ENCODE results near the gene SDHAF1. TPM values are rescaled to one million over a fixed set of nuclear protein-coding genes. Genes with fewer than 3 reads are reported as not detected.

The SDHAF1 gene
- polyA plus RNA-seq, 1 donor from 2014 or later = 71.6 TPM

DNA sequence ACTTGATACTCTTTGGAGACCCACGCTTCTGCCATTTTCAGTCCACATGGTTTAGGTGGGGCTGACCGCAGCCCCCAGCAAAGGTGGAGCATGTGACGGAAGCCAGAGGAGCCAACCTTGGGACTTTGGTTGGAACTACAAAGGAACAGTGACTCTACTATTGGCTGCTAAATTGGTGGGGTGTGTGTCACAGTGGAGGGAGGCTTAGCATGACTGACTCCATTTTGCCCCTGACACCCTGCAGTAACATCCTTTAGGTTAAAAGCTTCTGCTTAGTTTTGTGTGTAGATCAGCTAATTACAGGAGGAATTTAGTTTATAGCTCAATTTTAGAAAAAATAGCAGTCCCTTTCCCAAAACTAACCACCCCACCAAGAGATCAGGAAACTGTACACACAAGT, 6.6 kb downstream of the SDHAF1 start:
- no peak overlapping the region for H3K4me3 ChIP-seq (ENCODE audit: low read length)
- H3K4me2 ChIP-seq (ENCODE audit: low read length) = no peak overlapping the region
- no peaks in the 10 kb centered on the region for H3K9me3 ChIP-seq (ENCODE audit: low read length)
- H3K9ac ChIP-seq (ENCODE audit: low read length) = no peak overlapping the region
- no peaks in the 10 kb centered on the region for H3K9me2 ChIP-seq (ENCODE audit: insufficient read depth, low read length)
- H3K27me3 ChIP-seq (ENCODE audit: insufficient read depth, low read depth, low read length) = no peaks in the 10 kb centered on the region
- H3F3A ChIP-seq (ENCODE audit: insufficient read depth, low read length, poor library complexity, severe bottlenecking) = no peaks in the 10 kb centered on the region
- H3K79me2 ChIP-seq (replicated peaks; ENCODE audit: insufficient read depth, low read length) = peaks cover 2% of the 10 kb centered on the region
- no peak for TF ChIP-seq EP300 (conservative IDR thresholded peaks at IDR 0.05; ENCODE audit: poor library complexity, severe bottlenecking)
- no peak for TF ChIP-seq POLR2AphosphoS5 (IDR thresholded peaks at IDR 0.05)
- TF ChIP-seq SMC3 (conservative IDR thresholded peaks at IDR 0.05; ENCODE audit: poor library complexity) = no peak
- no peak for TF ChIP-seq MXI1 (conservative IDR thresholded peaks at IDR 0.05; ENCODE audit: poor library complexity, severe bottlenecking)
- no peak for TF ChIP-seq RAD21 (conservative IDR thresholded peaks at IDR 0.05)
- TF ChIP-seq, protein P1, sequence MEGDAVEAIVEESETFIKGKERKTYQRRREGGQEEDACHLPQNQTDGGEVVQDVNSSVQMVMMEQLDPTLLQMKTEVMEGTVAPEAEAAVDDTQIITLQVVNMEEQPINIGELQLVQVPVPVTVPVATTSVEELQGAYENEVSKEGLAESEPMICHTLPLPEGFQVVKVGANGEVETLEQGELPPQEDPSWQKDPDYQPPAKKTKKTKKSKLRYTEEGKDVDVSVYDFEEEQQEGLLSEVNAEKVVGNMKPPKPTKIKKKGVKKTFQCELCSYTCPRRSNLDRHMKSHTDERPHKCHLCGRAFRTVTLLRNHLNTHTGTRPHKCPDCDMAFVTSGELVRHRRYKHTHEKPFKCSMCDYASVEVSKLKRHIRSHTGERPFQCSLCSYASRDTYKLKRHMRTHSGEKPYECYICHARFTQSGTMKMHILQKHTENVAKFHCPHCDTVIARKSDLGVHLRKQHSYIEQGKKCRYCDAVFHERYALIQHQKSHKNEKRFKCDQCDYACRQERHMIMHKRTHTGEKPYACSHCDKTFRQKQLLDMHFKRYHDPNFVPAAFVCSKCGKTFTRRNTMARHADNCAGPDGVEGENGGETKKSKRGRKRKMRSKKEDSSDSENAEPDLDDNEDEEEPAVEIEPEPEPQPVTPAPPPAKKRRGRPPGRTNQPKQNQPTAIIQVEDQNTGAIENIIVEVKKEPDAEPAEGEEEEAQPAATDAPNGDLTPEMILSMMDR (IDR thresholded peaks at IDR 0.05; ENCODE audit: poor library complexity, severe bottlenecking) = no peak
- no peak for TF ChIP-seq EZH2 (IDR thresholded peaks at IDR 0.05; ENCODE audit: borderline replicate concordance, insufficient read depth, low read length, poor library complexity, severe bottlenecking)
- no peak for TF ChIP-seq TAF1 (IDR thresholded peaks at IDR 0.05; ENCODE audit: low read depth)
- TF ChIP-seq, protein P2, sequence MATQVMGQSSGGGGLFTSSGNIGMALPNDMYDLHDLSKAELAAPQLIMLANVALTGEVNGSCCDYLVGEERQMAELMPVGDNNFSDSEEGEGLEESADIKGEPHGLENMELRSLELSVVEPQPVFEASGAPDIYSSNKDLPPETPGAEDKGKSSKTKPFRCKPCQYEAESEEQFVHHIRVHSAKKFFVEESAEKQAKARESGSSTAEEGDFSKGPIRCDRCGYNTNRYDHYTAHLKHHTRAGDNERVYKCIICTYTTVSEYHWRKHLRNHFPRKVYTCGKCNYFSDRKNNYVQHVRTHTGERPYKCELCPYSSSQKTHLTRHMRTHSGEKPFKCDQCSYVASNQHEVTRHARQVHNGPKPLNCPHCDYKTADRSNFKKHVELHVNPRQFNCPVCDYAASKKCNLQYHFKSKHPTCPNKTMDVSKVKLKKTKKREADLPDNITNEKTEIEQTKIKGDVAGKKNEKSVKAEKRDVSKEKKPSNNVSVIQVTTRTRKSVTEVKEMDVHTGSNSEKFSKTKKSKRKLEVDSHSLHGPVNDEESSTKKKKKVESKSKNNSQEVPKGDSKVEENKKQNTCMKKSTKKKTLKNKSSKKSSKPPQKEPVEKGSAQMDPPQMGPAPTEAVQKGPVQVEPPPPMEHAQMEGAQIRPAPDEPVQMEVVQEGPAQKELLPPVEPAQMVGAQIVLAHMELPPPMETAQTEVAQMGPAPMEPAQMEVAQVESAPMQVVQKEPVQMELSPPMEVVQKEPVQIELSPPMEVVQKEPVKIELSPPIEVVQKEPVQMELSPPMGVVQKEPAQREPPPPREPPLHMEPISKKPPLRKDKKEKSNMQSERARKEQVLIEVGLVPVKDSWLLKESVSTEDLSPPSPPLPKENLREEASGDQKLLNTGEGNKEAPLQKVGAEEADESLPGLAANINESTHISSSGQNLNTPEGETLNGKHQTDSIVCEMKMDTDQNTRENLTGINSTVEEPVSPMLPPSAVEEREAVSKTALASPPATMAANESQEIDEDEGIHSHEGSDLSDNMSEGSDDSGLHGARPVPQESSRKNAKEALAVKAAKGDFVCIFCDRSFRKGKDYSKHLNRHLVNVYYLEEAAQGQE (IDR thresholded peaks at IDR 0.05; ENCODE audit: borderline replicate concordance) = no peak
- no peaks in the 10 kb centered on the region for H3K36me3 ChIP-seq (ENCODE audit: insufficient read depth, low read length)
- H4K20me1 ChIP-seq (ENCODE audit: insufficient read depth) = no peaks in the 10 kb centered on the region
- H3K27ac ChIP-seq (ENCODE audit: low read length) = no peak overlapping the region
- H2AFZ ChIP-seq (ENCODE audit: low read depth, low read length) = no peak overlapping the region

DNA sequence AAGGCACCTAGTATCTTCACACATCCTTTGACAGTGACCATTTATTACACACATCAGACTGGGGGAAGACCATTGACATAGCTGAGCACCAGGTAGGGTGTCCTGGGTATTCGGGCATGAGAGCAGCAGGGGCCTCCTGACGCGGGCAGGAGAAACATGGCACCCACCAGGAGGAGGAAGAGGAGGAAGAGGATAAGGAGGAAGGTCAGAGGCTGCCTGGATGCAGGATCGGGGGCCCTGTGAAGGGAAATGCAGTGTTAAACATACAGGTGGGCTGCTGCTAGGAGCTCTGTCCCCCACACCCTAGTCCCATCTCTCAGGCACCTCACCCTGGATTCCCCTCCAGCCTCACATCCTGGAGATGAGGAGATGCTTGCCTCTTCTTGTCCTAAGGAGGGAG, 8.3 kb downstream of the SDHAF1 start:
- Histone ChIP-seq H3K9me2 (ENCODE audit: insufficient read depth, low read length) (no peaks in the 10 kb centered on the region), H3K79me2 (replicated peaks; ENCODE audit: insufficient read depth, low read length) (no peaks in the 10 kb centered on the region), H3F3A (ENCODE audit: insufficient read depth, low read length, poor library complexity, severe bottlenecking) (no peaks in the 10 kb centered on the region), H3K9ac (ENCODE audit: low read length) (no peak overlapping the region), H3K27ac (ENCODE audit: low read length) (no peak overlapping the region), H2AFZ (ENCODE audit: low read depth, low read length) (no peak overlapping the region), H3K4me3 (ENCODE audit: low read length) (no peak overlapping the region), H3K36me3 (ENCODE audit: insufficient read depth, low read length) (no peaks in the 10 kb centered on the region), H3K4me2 (ENCODE audit: low read length) (no peak overlapping the region), H4K20me1 (ENCODE audit: insufficient read depth) (no peaks in the 10 kb centered on the region), H3K9me3 (ENCODE audit: low read length) (no peaks in the 10 kb centered on the region), H3K27me3 (ENCODE audit: insufficient read depth, low read depth, low read length) (no peaks in the 10 kb centered on the region)
- no peak for TF ChIP-seq EZH2 (IDR thresholded peaks at IDR 0.05; ENCODE audit: borderline replicate concordance, insufficient read depth, low read length, poor library complexity, severe bottlenecking)
- TF ChIP-seq POLR2AphosphoS5 (IDR thresholded peaks at IDR 0.05) = no peak
- no peak for TF ChIP-seq EP300 (conservative IDR thresholded peaks at IDR 0.05; ENCODE audit: poor library complexity, severe bottlenecking)
- TF ChIP-seq TAF1 (IDR thresholded peaks at IDR 0.05; ENCODE audit: low read depth) = no peak
- no peak for TF ChIP-seq RAD21 (conservative IDR thresholded peaks at IDR 0.05)
- no peak for TF ChIP-seq SMC3 (conservative IDR thresholded peaks at IDR 0.05; ENCODE audit: poor library complexity)
- no peak for TF ChIP-seq MXI1 (conservative IDR thresholded peaks at IDR 0.05; ENCODE audit: poor library complexity, severe bottlenecking)
- TF ChIP-seq, protein P2 (IDR thresholded peaks at IDR 0.05; ENCODE audit: borderline replicate concordance) = no peak
- TF ChIP-seq, protein P1 (IDR thresholded peaks at IDR 0.05; ENCODE audit: poor library complexity, severe bottlenecking) = no peak
